ENCODE results near the gene SNX9.

DNA sequence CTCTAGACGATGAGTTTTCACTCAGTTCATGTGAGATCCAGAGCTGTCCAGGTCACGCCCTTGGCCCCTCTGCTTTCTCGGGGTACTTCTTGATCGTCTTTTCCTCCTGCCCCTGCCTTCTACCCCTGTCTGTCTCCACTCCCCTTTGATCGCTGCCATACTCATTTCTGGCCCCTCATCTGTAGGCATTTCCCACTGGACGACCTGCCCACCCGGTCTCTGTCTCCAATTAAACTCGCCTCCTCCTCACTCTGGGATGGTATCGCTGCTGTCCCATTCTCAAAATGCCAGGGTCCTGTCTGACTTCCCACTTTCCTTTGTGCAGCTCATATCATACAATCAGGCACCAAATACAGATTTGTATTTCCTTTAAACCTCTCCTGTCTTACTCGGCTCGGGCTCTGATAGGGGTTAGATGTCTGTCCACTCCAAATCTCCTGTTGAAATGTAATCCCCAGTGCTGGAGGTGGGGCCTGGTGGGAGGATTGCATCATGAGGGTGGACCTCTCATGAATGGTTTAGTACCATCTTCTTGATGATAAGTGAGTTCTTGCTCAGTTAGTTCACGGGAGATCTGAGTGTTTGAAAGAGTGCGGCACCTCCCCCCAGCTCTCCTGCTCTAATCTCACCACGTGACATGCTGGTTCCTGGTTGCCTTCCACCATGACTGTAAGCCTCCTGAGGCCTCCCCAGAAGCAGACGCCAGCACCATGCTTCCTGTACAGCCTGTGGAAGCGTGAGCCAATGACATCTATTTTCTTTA, 155.2 kb downstream of the SNX9 start:
- TF ChIP-seq, protein P1, sequence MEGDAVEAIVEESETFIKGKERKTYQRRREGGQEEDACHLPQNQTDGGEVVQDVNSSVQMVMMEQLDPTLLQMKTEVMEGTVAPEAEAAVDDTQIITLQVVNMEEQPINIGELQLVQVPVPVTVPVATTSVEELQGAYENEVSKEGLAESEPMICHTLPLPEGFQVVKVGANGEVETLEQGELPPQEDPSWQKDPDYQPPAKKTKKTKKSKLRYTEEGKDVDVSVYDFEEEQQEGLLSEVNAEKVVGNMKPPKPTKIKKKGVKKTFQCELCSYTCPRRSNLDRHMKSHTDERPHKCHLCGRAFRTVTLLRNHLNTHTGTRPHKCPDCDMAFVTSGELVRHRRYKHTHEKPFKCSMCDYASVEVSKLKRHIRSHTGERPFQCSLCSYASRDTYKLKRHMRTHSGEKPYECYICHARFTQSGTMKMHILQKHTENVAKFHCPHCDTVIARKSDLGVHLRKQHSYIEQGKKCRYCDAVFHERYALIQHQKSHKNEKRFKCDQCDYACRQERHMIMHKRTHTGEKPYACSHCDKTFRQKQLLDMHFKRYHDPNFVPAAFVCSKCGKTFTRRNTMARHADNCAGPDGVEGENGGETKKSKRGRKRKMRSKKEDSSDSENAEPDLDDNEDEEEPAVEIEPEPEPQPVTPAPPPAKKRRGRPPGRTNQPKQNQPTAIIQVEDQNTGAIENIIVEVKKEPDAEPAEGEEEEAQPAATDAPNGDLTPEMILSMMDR (conservative IDR thresholded peaks at IDR 0.05): no peak
- no peak for TF ChIP-seq ZFX (IDR thresholded peaks at IDR 0.05)
